Fibroblast of the aortic adventitia (primary cell): Measurements from ENCODE around the gene GPR176. TPM values are rescaled to one million over a fixed set of nuclear protein-coding genes. Genes with fewer than 3 reads are reported as not detected.
A peak's percentile ranks its signal among the peaks of the same experiment; 100 is the strongest.

Source experiments
- DNase-seq: peaks from one replicate; pipeline ENCODE4 v3.0.0-alpha.2; 2010; ENCODE audit warnings: low read depth
- H3K4me3 ChIP-seq: 2 replicates; pipeline ENCODE4 v1.5.1; 2011; ENCODE audit warnings: low read depth, mild to moderate bottlenecking, control low read depth, low read length, moderate library complexity
- total RNA-seq: library from RNA; depleted of rRNA; stranded (reverse); fragments of >200 nt; gene quantifications from 2 replicates; pipeline ENCODE4 v1.2.3, GENCODE V29; 2012; ENCODE audit warnings: low replicate concordance
- TF ChIP-seq, protein P1 (sequence below): IDR thresholded peaks from 2 replicates; pipeline ENCODE4 v1.5.1; 2011; ENCODE audit warnings: mild to moderate bottlenecking, low read length, control low read depth, inconsistent platforms; ENCODE audit not compliant: insufficient read depth

GPR176 gene
- total RNA-seq, 1 donor, result 160 TPM

DNA sequence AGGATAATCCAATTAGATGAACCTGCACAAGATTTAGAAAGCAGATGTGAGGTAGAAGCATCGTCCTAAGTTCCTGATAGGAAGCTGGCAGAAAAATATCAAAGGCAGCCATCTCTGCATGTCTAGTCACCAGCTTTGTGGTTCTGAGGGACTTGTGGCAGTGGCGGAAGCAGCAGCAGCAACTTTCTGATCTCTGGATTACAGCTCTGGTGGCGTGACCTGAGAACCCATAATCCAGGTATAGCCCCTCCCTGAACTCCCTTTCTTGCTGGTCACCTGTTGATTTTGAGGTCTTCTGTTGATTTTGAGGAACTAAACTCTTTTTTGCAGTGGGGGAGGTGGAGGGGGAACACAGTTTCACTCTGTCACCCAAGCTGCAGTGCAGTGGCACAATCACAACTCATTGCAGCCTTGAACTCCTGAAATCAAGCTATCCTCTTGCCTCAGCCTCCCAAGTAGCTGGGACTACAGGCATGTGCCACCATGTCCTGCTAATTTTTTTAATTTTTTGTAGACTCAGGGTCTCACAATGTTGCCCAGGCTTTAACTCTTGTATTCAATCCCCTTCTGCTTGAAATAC is 145.3 kb downstream of the GPR176 start:
- no peak overlapping the region for H3K4me3 ChIP-seq
- TF ChIP-seq, protein P1, sequence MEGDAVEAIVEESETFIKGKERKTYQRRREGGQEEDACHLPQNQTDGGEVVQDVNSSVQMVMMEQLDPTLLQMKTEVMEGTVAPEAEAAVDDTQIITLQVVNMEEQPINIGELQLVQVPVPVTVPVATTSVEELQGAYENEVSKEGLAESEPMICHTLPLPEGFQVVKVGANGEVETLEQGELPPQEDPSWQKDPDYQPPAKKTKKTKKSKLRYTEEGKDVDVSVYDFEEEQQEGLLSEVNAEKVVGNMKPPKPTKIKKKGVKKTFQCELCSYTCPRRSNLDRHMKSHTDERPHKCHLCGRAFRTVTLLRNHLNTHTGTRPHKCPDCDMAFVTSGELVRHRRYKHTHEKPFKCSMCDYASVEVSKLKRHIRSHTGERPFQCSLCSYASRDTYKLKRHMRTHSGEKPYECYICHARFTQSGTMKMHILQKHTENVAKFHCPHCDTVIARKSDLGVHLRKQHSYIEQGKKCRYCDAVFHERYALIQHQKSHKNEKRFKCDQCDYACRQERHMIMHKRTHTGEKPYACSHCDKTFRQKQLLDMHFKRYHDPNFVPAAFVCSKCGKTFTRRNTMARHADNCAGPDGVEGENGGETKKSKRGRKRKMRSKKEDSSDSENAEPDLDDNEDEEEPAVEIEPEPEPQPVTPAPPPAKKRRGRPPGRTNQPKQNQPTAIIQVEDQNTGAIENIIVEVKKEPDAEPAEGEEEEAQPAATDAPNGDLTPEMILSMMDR, result no peak
- no peak for DNase-seq

- TF ChIP-seq, protein P1, result peak; percentile 11
- DNase-seq, result peak; percentile 79
- H3K4me3 ChIP-seq, result no peak overlapping the region
Observed at GRCh38 chr15:39770748-39771689, 149.0 kb downstream of the GPR176 start.

DNA sequence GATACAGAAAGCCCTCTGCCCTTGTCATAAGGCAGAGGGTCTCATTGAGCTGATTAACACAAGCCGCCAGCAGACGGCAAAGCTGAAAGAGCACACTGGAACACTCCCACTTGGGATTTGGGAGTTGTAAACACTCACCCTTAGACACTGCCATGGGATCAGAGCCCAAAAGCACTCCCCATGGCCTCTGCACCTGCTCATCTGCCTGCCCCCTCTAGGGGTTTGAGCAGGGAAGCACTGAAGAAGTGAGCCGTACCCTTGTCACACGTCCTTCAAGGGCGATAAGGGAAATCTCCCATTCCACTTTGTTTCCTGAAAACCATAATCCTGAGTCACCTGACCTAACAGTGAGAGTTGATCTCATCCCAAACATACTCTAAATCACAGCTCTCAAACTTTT is 152.1 kb downstream of the GPR176 start:
- no peak overlapping the region for H3K4me3 ChIP-seq
- DNase-seq, result no peak
- TF ChIP-seq, protein P1, result no peak

- no peak overlapping the region for H3K4me3 ChIP-seq
- TF ChIP-seq, protein P1, result no peak
- DNase-seq, result no peak
Observed at GRCh38 chr15:39761006-39761405, 159.1 kb downstream of the GPR176 start.

DNA sequence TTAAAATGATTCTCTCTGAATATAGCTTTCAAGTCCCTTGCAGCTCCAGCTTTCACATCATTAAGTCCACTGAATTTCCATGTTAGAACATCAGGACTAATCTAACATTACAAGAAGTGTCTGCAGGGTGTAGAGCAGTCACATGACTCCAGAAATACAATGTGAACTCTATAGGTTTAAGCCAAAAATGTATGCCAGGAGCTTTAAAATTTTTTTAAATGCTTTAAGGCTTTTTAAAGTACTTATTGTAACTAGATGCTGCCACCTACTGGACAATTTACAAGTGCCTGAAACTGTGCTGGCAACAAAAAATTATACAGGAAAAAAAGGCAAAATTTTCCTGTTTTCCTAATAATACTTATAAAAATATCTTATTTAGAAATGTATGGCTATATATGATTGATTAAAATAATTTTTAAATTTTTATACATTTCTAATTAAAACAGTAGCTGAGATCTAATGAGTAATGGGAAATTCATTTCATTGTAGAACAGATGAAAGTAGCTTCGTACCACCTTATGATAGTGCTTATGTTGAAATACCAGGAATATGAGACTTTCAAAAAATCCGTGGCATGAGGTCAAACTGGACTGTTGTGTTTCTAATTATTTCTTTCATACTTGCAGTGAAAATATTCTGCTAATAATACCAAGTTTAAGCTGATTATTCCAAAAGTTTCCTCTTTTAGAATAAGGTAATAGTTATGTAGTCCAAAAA is 163.1 kb downstream of the GPR176 start:
- H3K4me3 ChIP-seq, result no peak overlapping the region
- TF ChIP-seq, protein P1, result peak; percentile 76
- DNase-seq, result peak; percentile 89

GRCh38 chr15:39752991-39753390 is 167.1 kb downstream of the GPR176 start:
- no peak overlapping the region for H3K4me3 ChIP-seq
- TF ChIP-seq, protein P1, result no peak
- peak; percentile 69 for DNase-seq
